NCI-H1417 (cell line): ENCODE data around the gene SASS6.

ENCODE experiments used
- DNase-seq, 3 experiments: peaks; one replicate each; lab custom pipeline; 2025; lab: John Stamatoyannopoulos, UW

Gene SASS6

DNA sequence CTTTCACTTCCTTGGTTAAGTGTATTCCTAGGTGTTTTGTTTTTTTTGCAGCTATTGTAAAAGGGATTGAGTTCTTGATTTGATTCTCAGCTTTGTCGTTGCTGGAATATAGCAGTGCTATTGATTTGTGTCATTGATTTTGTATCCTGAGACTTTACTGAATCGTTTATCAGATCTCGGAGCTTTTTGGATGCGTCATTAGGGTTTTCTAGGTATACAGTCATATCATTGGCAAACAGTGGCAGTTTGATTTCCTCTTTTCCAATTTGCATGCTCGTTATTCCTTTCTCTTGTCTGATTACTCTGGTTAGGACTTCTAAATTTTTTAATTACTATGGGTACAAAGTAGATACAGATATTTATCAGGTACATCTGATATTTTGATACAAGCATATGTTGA lies 87.5 kb downstream of the SASS6 start:
- no peak for DNase-seq

DNA sequence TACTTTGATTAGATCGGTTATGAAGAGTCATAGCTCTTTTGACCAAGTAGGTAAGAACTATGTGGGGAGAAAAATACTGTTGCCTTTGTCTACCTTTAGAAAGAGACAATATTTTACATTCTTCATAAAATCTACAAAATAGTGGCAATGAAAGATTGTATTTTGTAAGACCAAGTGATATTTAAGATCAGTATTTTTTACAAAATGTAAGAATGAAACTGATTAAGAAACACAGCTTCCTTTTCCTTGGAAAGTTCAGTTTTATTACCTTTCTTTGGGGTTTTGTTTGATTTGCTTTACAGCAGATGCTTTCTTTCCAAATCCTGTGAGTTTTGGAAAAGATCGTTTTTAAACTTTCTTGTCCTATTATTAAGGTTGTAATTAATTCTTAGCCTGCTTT lies 93.1 kb downstream of the SASS6 start:
- no peak for DNase-seq

DNA sequence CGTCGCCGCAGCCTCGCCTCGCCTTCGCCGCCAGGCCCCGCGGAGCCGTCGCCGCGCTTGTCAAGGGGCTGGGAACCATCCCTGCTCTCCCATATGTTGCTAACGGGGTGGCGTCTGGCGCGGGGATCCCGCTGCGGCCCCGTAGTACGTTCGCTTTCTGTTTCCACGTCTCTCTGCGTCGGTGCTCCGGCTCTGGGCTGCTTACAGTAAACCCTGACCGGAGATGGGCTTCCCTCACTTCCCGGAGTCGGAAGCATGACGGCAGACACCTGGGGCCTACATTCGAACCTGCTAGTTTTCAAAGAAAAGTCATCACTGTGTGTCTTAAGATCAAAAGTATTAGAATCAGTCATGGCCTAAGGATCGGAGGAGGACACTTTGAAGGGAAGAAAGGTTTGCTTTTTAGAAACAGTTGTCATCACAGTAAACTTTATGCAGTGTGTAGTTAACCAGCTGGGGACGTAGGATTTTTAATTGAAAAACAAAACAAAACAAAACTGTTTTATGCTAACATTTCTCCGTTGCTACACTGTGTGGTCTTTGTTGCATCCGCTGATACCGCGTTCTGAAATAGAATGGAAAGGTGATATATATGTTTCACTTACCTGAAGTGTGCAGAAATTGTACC lies 94.0 kb downstream of the SASS6 start:
- peak; percentile 54 to 86 (median 79) for DNase-seq

DNA sequence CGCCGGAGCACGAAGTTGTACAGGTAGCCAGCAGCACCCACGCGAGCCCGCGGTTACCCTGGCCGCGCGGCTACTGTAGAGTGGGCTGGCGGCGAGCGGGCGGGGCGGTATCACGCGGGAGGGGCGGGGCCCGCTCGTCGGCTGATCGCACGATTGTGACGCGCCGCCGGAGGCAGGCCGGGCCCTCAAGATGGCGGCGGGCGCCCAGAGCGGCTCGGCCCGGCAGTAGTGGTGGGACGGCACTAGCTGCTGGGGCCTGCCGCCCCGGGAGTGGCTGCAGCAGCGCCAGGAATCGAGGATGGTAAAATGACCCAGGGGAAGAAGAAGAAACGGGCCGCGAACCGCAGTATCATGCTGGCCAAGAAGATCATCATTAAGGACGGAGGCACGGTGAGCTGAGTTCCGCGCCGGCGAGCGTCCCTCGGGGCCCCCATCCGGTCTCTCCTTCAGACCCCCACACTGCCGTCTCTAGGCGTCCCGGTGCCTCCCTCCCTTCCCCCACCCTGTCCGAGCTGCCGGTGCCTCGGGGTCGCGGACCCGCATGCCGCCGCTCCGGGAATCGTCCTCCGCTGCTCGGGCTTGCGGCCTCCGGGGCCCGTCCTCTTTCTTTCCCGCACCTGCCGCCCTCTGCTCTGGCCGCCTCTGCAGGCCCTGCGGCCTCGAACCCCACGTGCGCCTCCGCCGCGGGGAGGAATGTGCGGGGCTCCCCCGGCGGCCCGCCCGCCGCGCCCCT lies 94.6 kb downstream of the SASS6 start:
- peak; percentile 88 to 90 (median 89) for DNase-seq

DNA sequence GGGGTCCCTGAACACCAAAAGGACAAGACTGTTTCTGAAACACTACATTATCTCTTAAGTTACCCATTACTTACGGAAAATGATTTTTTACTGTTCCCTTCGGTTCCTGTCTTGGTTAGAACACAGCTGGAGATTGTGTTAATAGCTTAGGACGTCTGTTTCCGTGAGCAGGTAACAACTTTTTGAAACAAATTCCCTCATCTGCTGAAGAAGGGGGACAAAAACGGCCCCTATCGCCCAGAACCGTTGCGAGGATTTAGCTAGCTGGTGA lies 95.1 kb downstream of the SASS6 start:
- DNase-seq, result no peak

DNA sequence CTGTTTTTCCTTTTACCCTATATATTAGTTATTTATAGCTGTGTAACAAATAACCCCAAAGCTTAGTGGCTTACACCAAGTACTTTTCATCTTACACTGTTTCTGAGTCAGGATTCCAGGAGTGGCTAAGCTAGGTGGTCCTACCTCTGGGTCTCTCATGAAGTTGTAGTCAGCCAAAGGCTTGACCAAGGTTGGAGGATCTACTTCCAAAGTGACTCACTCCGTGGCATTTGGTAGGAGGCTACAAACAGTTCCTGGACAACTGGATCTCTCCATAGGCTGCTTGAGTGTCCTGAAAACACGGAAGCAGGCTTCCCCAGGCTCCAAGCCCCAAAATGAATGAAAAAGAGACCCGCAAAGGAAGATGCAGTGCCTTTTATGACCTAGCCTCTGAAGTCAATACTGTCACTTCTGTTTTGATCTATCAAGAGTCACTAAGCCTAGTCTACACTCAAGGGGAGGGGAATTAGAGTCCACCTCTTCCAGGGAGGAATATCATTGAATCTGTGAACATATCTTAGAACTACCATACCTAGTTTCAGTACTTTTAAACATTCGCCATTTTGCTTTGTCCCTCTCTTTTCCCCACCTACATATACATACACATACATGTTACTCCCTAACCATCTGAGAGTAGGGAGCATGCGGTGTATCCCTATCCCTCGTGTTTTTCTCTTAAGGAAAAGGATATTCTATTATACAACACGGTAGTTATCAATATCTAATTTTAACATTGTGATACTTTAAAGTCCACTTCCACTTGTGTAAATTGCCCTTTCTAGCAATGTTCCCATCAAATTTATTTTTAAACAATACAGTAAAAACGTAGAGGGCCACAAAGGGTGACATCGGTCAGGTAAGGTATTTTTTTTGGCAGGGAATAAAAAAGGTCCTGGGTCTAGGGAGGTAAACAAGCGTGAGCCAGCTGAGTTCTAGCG lies 95.7 kb downstream of the SASS6 start:
- peak in 1 of 3 experiments; percentile 50 for DNase-seq

DNA sequence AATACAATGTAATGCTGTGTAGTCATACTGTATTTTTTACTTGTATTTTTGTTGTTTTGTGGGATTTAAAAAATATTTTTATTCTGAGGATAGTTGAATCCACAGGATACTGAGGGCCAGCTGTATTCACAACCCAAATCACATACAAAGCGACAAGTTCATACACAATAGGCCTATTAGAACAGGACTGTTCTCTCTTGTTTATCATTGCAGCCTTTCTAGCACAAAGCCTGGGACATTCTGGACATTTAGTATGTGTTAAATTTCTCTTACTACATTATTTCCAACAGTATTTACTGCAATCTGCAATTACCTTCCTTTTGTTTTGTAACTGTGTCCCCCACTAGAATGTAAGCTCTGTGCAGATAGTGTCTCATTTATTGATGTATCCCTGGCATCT lies 97.5 kb downstream of the SASS6 start:
- no peak for DNase-seq

DNA sequence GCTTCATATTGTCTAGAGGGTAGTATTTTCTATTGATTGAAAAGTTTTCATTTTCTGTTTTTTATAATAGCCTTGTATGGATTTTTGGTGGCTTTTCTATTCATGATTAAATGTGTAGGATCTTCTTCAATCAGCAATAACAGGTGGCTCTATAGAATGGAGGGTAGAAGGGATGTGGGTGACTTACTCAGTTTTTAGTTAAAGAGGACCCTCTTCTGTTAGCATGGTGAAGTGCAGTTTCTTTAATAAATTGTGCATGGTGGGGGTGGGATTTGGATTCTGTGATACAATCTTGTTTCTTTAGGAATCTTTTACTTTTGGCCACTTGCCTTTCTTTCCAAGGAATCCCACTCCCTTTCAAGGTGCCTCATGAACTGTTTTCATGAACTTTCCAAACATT lies 98.3 kb downstream of the SASS6 start:
- DNase-seq, result peak in 2 of 3 experiments; percentile 13 to 50
